B cell (primary cell): ENCODE measurements around the gene TAF4.

Experiments
- CTCF ChIP-seq: fragments of 200-600 bp; IDR thresholded peaks from one replicate; pipeline ENCODE4 v1.8.0; 2022; ENCODE audit warnings: antibody characterized with exemption, mild to moderate bottlenecking
- EZH2 ChIP-seq: IDR thresholded peaks from 2 replicates; pipeline ENCODE4 v1.6.1; 2012; ENCODE audit warnings: borderline replicate concordance, low read depth, mild to moderate bottlenecking, moderate library complexity, low read length; ENCODE audit not compliant: insufficient read depth, poor library complexity, severe bottlenecking

- TF ChIP-seq CTCF (no peak), EZH2 (no peak)
These were observed 21.5 kb upstream of the TAF4 start for GRCh38 chr20:62087227-62087626.
